AG20443 (cell line): ENCODE results near the gene ZNF184.
"Not testable (repeated sequence)": the region's sequence is repeated elsewhere in the genome, so short reads cannot be mapped to it uniquely, and the experiment has no call there.

ENCODE experiments used
- DNase-seq: peaks from one replicate; pipeline ENCODE4 v3.0.0; 2012; ENCODE audit warnings: low spot score, mixed read lengths

Gene ZNF184

DNA sequence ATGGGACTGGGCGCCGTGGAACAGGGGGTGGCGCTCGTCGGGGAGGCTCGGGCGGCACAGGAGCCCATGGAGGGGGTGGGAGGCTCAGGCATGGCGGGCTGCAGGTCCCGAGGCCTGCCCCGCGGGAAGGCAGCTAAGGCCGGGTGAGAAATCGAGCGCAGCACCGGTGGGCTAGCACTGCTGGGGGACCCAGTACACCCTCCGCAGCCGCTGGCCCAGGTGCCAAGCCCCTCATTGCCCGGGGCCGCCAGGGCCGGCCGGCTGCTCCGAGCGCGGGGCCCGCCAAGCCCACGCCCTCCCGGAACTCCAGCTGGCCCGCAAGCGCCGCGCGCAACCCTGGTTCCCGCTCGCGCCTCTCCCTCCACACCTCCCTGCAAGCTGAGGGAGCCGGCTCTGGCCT is 48.1 kb downstream of the ZNF184 start:
- not testable (repeated sequence) for DNase-seq

DNA sequence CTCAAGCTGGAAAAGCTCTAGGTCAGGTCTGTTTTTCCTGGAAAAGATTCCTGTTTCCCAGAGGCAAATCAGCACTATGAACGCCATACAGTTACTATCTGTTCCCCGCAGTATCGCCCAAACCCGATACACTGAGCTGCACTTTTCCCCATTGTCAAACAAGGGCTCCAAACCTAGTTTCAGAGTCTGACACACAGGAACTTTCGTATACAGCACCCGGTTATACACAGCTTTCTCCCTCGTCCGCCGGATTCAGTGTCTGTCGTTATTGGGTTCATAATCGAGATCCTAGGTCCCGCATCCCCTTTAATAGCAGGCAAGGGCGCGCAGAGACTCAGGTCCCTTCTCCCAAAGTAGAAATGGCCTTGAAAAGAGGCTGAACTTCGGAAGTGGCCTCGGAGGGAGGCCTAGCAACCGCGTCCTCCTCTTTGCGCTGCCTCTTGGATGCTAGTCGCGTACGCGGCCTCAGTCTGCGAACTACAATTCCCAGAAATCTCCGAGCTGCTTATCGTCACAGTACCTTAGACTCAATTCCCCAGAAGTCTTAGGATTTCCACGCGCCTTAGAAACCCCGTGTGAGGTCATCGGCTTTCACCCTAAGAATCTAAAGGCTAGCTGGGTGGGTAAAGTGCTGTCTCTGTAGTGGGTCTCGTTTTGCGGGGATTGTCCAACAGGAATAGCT is 50.1 kb downstream of the ZNF184 start:
- DNase-seq = peak; percentile 9

DNA sequence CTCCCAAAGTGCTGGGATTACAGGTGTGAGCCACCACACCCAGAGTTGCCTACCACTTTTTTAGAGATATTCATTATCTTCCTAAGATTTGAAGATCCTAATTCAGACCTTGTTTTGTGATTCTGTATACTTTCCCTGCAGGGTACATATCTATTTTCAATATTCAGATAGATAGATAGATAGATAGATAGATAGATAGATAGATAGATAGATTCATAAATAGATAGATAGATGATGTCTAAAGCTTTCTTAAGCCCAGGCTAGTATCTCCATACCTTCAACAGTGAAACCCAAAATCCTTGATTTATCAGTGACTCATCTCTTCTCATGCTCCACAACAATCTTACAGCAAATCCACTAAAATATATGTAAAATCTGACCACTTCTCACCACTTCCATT is 53.5 kb downstream of the ZNF184 start:
- DNase-seq = no peak

DNA sequence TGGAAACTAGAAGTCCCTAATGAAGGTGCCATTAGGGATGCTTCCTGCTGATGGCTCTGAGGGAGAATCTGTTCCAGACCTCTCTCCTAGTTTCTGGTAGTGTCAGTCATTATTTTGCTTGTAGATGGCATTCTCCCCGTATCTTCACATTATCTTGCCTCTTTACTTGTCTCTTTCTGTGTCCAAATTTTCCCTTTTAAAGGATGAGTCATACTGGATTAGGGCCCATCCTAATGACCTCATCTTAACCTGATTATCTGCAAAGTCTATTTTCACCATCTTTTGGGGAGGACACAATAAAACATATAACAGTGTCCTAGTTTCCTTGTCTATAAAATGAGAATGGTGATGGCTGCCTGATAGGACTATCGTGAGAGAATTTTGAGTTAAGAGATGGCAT is 57.0 kb downstream of the ZNF184 start:
- no peak for DNase-seq

DNA sequence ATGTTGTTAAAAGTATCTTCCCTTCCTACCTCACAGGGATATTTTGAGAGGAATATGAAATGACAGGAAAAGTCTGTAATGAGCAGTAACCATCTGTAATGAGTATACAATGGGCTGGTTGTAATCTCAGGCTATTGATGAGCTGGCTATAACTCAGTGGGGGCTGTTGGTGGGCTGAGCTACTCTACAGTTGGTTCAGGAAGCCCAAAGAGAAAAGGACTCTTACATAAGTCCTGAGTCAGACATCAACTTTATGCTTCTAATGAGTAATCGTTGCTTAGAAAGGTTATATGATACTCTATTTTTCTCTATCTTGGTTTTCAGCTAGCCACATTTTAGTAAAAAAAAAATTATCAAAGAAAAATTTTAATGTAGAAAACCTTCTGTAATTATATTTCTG is 57.9 kb downstream of the ZNF184 start:
- no peak for DNase-seq

DNA sequence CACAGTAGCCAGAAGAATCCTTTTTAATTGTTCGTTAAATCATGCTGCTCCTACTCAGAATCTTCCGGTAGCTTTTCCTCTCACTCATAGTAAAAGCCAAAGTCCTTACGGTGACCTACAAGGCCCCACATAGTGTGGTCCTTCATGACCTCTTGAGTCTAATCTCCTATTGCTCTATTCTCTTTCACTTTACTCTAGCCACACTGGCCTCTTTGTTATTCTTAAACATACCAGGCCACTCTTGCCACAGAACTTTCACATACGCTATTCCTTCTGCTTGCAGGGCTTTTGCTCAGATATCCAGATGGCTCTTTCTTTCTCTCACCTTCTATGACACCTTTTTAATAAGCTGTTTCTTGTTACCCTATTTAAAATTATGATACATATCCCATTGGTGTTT is 58.6 kb downstream of the ZNF184 start:
- no peak for DNase-seq

DNA sequence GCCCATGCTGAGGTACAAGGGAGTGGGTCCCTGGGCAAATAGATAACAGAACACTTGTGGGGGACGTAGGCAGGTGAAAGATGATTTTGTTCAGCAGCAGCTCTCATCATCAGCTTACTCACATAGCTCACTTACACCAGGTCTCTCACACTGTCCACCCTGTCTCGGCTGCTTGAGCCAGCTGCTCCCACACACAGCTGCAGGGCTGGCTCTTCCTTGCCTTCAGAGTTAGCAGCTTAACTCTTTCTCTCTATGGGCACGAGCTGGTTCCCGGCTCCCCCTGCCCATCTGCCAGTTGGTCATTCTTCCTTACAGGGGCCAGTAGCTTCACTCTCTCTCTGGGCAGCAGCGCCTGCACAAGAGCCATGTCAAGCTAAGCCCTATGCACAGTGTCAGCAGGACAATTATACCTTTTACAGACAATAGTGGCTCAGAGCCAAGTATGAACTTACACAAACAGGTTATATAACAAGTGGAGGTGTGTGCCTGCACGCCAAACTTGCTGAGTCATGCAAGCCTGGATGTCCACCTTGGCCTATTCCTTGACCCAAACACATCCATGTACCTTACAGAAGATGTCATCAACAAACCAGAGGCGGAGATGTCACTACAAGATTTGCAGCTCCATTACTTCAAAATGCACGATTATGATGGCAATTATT is 65.6 kb downstream of the ZNF184 start:
- no peak for DNase-seq

DNA sequence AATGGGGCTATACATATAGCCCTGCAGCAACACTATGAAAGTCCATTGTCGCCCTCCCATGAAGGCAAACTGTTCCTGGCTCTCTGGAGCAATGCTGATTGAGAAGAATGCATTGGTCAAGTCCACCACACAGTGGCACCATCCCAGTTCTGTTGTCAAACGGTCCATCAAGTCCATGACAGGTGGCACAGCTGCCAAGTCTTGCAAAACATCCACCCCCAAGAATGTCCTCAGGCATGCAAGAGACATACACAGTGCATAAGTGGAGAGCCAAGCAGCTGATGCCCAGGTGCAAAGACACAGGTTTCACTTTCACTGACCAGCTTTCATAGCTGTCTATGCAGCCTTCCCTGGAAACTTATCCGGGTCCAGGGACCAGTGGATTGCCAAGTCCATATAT is 66.8 kb downstream of the ZNF184 start:
- no peak for DNase-seq

DNA sequence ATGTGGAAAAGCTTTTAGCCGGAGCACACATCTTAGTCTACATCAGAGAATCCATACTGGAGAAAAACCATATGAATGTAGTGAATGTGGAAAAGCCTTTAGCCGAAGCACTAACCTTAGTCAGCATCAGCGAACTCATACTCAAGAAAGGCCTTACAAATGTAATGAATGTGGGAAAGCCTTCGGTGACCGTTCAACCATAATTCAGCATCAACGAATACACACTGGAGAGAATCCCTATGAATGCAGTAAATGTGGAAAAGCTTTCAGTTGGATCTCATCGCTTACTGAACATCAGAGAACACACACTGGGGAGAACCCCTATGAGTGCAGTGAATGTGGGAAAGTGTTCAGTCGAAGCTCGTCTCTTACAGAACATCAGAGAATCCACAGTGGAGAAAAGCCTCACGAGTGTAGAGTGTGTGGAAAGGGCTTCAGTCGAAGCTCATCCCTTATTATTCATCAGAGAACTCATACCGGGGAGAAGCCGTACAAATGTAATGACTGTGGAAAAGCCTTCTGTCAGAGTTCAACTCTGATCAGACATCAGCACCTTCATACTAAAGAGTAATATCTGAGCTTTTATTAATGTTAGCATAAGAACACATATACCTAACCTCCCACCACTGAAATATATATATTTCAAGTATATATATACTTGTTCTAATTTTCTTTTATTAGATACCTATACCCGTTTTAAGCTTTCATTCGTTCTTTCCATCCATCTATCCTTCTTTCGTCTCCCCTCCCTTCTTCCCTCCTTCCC is 71.8 kb downstream of the ZNF184 start:
- DNase-seq = no peak
